ENCODE results near the gene IRAK1. TPM values are rescaled to one million over a fixed set of nuclear protein-coding genes. Genes with fewer than 3 reads are reported as not detected.
A peak's percentile ranks its signal among the peaks of the same experiment; 100 is the strongest.

The IRAK1 gene
- total RNA-seq, 1 donor from 2014 or later = 73.1 TPM

DNA sequence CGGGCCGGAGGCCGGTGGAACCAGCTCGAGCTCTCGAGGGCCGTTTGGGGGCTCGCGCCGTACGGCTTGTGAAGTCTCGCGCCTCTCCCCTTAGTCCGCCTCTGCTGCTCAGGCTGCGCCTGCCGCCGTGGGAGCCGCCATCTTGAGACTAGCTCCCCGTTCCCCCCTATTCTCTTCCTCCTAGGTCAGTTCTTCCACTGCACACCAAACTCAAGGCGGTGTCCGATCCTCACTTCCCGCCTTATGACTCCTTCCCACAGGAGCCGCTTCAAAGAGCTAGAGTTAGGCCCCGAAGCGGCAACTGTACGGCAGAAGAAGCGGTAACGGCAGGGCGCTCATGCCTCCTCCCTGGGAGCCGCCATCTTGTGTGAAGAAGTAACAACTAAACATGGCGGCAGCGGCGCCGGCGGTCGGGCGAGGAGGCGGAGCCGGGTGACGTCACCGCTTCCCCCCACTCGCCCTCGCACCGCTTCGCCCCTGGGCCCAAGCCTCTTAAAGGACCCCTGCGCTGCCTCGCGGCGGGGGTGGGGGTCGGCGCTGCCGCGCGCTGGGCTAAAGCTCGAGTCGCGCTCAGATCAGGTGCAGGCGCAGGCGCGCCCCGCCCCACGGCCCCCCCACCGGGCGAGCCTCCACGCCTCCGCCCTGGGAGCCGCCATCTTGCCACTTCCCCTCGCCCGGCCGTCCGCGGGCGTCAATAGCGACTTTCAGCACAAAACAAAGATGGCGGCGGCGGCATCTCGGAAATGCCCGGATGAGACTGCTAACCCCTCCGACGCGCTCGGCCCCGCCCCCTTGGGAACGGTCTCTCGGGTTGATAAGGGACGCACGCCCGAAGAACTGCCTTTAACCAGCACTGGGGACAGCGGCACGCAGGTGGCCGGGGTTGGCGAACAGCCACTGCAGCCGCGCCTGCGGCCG, 48.0 kb downstream of the IRAK1 start, which contains the start of gene HCFC1:
Gene HCFC1, minus strand, starts transcription at position 369 of the 918 bp plus-strand sequence. CDS start 978 bp downstream, outside the sequence.
- ATAC-seq = peak; percentile 83 to 84
- Histone ChIP-seq H3K27me3 (ENCODE audit: low read depth) (no peaks in the 10 kb centered on the region), H3K27ac (peak within 1 kb of the TSS; percentile 99), H3K4me1 (peaks cover 43% of the 10 kb centered on the region), H3K4me3 (peak within 1 kb of the TSS; percentile 74), H3K9me3 (no peaks in the 10 kb centered on the region), H3K36me3 (no peaks in the 10 kb centered on the region)
- intact Hi-C loops (cut with DNase I) = no loop called here
- DNase-seq = peak; percentile 93
- TF ChIP-seq, protein P1, sequence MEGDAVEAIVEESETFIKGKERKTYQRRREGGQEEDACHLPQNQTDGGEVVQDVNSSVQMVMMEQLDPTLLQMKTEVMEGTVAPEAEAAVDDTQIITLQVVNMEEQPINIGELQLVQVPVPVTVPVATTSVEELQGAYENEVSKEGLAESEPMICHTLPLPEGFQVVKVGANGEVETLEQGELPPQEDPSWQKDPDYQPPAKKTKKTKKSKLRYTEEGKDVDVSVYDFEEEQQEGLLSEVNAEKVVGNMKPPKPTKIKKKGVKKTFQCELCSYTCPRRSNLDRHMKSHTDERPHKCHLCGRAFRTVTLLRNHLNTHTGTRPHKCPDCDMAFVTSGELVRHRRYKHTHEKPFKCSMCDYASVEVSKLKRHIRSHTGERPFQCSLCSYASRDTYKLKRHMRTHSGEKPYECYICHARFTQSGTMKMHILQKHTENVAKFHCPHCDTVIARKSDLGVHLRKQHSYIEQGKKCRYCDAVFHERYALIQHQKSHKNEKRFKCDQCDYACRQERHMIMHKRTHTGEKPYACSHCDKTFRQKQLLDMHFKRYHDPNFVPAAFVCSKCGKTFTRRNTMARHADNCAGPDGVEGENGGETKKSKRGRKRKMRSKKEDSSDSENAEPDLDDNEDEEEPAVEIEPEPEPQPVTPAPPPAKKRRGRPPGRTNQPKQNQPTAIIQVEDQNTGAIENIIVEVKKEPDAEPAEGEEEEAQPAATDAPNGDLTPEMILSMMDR (IDR thresholded peaks at IDR 0.05) = no peak

DNA sequence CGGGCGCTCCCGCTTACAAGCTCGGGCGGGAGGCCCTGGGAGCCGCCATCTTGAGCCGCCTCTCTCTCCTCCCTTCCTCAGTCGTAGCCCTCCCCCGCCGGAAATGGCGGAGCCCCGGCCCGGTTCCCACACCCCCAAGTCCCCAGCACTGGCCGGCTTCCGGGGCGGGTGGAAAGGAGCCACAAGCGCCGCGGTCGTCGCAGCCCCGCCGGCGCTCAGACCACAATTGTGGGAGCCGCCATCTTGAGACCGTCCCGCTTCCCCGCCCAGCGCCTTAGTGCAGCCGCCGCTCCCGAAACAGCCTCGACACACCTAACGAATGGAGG, 48.6 kb downstream of the IRAK1 start:
- Histone ChIP-seq H3K27me3 (ENCODE audit: low read depth) (no peaks in the 10 kb centered on the region), H3K36me3 (no peaks in the 10 kb centered on the region), H3K4me3 (peak overlapping the region; percentile 74), H3K9me3 (no peaks in the 10 kb centered on the region), H3K4me1 (peaks cover 49% of the 10 kb centered on the region), H3K27ac (peak overlapping the region; percentile 99)
- peak; percentile 91 for DNase-seq
- intact Hi-C loops (cut with DNase I) = no loop called here
- ATAC-seq = peak; percentile 86 to 88
- TF ChIP-seq, protein P1 (IDR thresholded peaks at IDR 0.05) = no peak

DNA sequence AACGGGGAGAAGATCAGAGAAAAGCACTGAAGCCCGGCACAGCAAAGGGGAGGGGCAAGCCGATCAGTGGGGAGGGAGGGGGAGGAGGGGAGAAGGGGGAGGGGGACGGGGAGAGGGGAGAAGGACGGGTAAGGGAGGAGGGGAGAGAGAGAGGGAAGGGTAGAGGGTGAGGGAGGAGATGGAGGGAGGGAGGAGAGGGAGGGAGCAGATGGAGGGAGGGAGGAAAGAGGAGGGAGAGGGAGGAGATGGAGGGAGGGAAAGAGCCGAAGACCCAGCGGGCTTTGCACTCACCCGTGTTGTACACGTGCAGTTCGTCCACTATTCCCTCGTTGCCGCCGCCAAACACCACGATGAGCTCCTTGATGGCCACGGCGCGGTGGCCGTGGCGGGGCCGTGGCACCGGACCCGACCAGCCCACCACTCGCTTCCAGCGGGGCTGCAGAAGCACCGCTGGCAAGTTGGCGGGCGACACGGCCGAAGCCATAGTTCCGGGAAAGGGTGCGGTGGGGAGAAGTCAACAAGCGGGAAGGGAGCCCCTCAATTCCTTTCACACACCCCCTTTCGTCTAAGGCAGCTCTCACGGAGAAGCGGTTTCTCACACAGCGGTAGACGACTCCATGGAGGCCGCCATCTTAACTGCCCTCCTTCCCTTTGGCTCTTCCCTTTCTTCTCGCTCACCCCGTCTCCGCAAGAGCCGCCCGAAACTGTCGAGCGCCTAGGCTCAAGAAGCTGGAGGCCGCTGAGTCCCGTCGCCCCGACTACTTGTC, 49.2 kb downstream of the IRAK1 start:
- Histone ChIP-seq H3K27ac (peak overlapping the region; percentile 99), H3K4me3 (peak overlapping the region; percentile 74), H3K27me3 (ENCODE audit: low read depth) (no peaks in the 10 kb centered on the region), H3K36me3 (no peaks in the 10 kb centered on the region), H3K9me3 (no peaks in the 10 kb centered on the region), H3K4me1 (peaks cover 50% of the 10 kb centered on the region)
- TF ChIP-seq, protein P1 (IDR thresholded peaks at IDR 0.05) = no peak
- intact Hi-C loops (cut with DNase I) = no loop called here
- DNase-seq (no peak), ATAC-seq (peak; percentile 10 to 34)

DNA sequence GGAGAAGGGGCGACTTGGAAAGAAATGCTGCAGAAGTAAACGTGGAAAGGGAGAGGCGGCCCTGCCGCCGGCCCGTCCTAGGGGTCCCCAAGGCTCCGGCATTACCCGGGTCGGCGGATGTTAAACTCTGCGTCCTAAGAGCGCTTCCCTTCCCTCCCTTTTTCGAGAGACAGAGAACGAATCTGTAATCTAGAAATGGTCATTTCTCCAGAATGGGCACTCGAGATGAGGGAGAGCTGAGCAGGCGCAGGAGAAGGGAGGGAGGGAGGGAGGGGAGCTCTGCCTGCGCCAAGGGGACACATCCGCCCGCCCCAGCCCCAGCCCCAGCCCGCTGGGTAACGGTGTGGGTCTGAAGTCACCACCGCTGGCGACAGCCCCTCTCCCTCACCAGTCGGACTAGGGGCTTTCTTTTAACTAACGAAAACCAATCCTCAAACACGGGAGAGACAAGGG, 49.8 kb downstream of the IRAK1 start:
- no peaks in the 10 kb centered on the region for H3K36me3 ChIP-seq
- no peak for DNase-seq
- intact Hi-C loops (cut with DNase I) = no loop called here
- H3K27ac ChIP-seq = peak overlapping the region; percentile 58
- H3K27me3 ChIP-seq (ENCODE audit: low read depth) = no peaks in the 10 kb centered on the region
- TF ChIP-seq, protein P1 (IDR thresholded peaks at IDR 0.05) = no peak
- H3K4me1 ChIP-seq = peaks cover 50% of the 10 kb centered on the region
- H3K9me3 ChIP-seq = no peaks in the 10 kb centered on the region
- no peak for ATAC-seq
- peak overlapping the region; percentile 74 for H3K4me3 ChIP-seq

DNA sequence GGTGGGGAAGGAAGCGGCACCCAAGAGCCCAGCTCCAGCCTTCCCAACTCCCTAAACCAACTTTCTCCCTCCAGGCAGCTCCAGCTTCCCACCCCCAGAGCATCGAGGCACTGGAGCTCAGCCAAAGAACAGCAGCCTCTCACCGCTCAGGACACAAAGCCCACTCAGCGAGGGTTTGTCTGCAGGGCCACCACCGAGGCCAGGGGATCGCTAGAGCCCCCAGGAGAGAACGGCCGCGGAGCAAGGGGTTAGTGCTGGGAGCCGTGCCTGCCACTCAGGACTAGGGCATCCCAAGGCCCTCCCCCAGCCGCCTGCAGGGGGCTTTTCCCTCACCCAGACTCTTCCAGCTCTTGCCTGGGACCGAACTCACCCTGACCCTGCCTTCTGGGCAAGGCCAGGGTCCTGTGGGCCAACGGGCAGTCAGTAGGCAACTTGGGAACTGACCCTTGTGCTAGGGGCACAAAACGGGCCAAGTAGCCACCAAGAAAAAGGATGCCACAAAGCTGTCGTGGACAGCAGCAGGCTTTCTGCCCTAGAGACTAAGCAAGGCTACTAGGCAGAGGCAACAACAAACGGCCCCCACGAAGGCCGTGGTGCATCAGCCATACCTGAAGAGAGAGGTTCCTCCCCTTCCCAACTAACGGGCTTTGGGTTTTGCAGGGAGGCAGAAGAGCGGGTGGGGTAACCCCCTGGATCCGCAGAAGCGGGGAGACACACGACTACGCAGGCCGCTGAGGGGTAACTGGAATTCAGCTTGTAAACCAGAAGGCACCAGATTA, 50.4 kb downstream of the IRAK1 start:
- DNase-seq = no peak
- Histone ChIP-seq H3K27me3 (ENCODE audit: low read depth) (no peaks in the 10 kb centered on the region), H3K36me3 (no peaks in the 10 kb centered on the region), H3K27ac (peak overlapping the region; percentile 58), H3K4me3 (peak overlapping the region; percentile 74), H3K9me3 (no peaks in the 10 kb centered on the region), H3K4me1 (peaks cover 44% of the 10 kb centered on the region)
- intact Hi-C loops (cut with DNase I) = no loop called here
- no peak for ATAC-seq
- TF ChIP-seq, protein P1 (IDR thresholded peaks at IDR 0.05) = peak; percentile 4
